Measurements from ENCODE around the gene RAD21L1.

Gene RAD21L1

DNA sequence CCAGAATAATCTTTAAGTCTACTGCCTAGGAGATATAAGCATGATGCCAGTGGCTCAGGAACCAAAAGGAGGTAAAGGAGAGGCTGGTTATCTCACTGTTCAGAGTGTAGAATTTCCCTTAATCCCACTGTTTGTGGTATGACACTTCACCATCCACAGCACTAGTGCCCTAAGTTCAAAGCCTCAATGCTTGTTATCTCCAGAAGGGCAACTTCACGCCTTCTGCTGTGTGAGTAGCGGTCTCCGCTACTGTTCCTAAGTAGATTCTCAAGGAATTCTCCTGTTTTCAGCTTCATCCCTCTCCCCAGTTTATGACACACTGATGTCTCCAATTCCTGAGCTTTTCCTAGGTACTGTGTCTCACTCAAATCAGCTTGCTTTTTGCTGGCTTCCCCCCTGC lies 26.6 kb downstream of the RAD21L1 start:
- H3K4me1 ChIP-seq (ENCODE audit: control insufficient read depth, insufficient read depth, low read length) = no peaks in the 10 kb centered on the region
- no peak overlapping the region for H3K4me3 ChIP-seq (ENCODE audit: insufficient read depth, low read depth, low read length)
- no peaks in the 10 kb centered on the region for H3K27me3 ChIP-seq (ENCODE audit: control insufficient read depth, insufficient read depth, low read length, poor library complexity, severe bottlenecking)
- no peaks in the 10 kb centered on the region for H3K36me3 ChIP-seq (ENCODE audit: control insufficient read depth, insufficient read depth, low read length)
- WGBS, 2 experiments = 87% methylated on average over 3 of the region's 3 CpGs
- no peak overlapping the region for H3K27ac ChIP-seq (ENCODE audit: insufficient read depth, low read depth, low read length, poor library complexity, severe bottlenecking)
- H3K9me3 ChIP-seq (ENCODE audit: control insufficient read depth, low read length) = no peaks in the 10 kb centered on the region

DNA sequence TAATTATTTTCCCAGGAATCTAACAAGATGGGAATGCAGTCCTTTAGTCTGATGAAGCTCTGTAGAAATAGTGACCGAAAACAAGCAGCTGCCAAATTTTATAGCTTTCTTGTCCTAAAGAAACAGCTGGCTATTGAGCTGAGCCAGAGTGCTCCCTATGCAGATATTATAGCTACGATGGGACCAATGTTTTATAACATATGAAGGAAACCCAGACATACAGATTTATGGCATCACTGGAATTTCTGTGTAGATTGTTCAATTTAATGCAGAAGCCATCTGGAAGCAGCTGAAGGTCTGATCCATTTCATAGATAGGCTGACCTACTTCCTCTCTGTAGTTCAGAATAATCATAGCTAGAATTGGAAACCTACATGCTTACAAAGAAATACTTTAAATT lies 28.4 kb downstream of the RAD21L1 start:
- H3K27ac ChIP-seq (ENCODE audit: insufficient read depth, low read depth, low read length, poor library complexity, severe bottlenecking) = no peak overlapping the region
- H3K27me3 ChIP-seq (ENCODE audit: control insufficient read depth, insufficient read depth, low read length, poor library complexity, severe bottlenecking) = no peaks in the 10 kb centered on the region
- no peaks in the 10 kb centered on the region for H3K9me3 ChIP-seq (ENCODE audit: control insufficient read depth, low read length)
- WGBS, 2 experiments = 89 to 93% methylated on average over 2 of the region's 2 CpGs
- no peaks in the 10 kb centered on the region for H3K36me3 ChIP-seq (ENCODE audit: control insufficient read depth, insufficient read depth, low read length)
- H3K4me1 ChIP-seq (ENCODE audit: control insufficient read depth, insufficient read depth, low read length) = no peaks in the 10 kb centered on the region
- H3K4me3 ChIP-seq (ENCODE audit: insufficient read depth, low read depth, low read length) = no peak overlapping the region

DNA sequence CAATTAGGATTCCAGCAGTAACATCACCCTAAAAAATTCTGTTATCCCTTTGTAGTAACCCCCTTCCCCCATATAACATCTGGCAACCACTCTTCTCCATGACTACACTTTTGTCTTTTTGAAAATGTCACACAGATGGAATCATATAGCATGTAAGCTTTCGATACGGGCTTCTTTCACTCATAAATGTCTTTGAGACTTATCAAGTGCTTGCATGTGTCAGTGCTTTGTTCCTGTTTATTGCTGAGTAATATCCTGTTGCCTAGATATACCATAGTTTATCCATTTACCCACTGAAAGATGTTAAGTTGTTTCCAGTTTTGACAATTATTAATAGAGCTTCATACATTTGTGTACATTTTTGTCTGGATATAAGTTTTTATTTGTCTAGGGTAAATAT lies 29.8 kb downstream of the RAD21L1 start:
- Histone ChIP-seq H3K27me3 (ENCODE audit: control insufficient read depth, insufficient read depth, low read length, poor library complexity, severe bottlenecking) (no peaks in the 10 kb centered on the region), H3K27ac (ENCODE audit: insufficient read depth, low read depth, low read length, poor library complexity, severe bottlenecking) (no peak overlapping the region), H3K9me3 (ENCODE audit: control insufficient read depth, low read length) (no peaks in the 10 kb centered on the region), H3K4me3 (ENCODE audit: insufficient read depth, low read depth, low read length) (no peak overlapping the region), H3K36me3 (ENCODE audit: control insufficient read depth, insufficient read depth, low read length) (no peaks in the 10 kb centered on the region), H3K4me1 (ENCODE audit: control insufficient read depth, insufficient read depth, low read length) (no peaks in the 10 kb centered on the region)
- WGBS, 2 experiments = 94 to 100% methylated on average over 2 of the region's 2 CpGs

DNA sequence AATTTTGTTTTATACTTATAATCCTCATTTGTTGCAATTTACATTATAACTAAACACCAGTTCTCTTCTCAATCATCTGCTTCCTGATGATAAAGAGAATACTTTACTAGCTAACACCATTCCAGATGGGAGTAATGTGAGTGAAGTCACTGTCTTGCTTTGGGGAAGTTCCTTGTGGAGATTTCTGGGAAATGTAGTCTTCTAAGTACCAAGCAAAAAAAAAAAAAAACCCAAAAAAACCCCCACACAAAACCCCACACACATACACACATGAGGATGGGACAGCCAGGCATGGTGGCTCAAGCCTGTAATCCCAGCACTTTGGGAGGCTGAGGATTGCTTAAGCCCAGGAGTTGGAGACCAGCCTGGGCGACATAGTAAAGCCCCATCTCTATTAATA lies 38.0 kb downstream of the RAD21L1 start:
- Histone ChIP-seq H3K27me3 (ENCODE audit: control insufficient read depth, insufficient read depth, low read length, poor library complexity, severe bottlenecking) (peaks cover 25% of the 10 kb centered on the region), H3K4me3 (ENCODE audit: insufficient read depth, low read depth, low read length) (no peak overlapping the region), H3K27ac (ENCODE audit: insufficient read depth, low read depth, low read length, poor library complexity, severe bottlenecking) (no peak overlapping the region), H3K9me3 (ENCODE audit: control insufficient read depth, low read length) (no peaks in the 10 kb centered on the region), H3K36me3 (ENCODE audit: control insufficient read depth, insufficient read depth, low read length) (no peaks in the 10 kb centered on the region), H3K4me1 (ENCODE audit: control insufficient read depth, insufficient read depth, low read length) (peaks cover 5% of the 10 kb centered on the region)
- WGBS, 2 experiments = 82 to 92% methylated on average over 1 of the region's 1 CpG

DNA sequence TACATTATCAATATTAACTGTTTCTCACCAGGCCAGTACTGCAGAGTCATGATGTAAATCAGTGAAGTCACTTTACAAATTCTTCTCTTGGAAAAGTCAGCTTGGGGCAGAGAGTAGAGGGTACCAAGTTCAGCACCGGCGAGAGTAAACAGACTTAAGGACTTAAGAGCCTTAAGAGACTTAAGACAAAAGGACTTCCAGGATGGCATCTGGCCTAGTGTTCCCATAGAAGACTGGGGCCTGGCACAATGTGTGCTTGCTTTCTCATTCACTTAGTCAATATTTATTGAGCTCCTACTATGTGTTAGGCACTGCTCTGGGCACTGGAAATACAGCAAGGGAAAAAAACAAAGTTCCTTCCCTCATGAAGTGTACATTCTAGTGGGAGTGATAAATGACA lies 38.9 kb downstream of the RAD21L1 start:
- H3K4me3 ChIP-seq (ENCODE audit: insufficient read depth, low read depth, low read length) = no peak overlapping the region
- H3K27me3 ChIP-seq (ENCODE audit: control insufficient read depth, insufficient read depth, low read length, poor library complexity, severe bottlenecking) = peaks cover 25% of the 10 kb centered on the region
- no peak overlapping the region for H3K27ac ChIP-seq (ENCODE audit: insufficient read depth, low read depth, low read length, poor library complexity, severe bottlenecking)
- peaks cover 5% of the 10 kb centered on the region for H3K4me1 ChIP-seq (ENCODE audit: control insufficient read depth, insufficient read depth, low read length)
- H3K9me3 ChIP-seq (ENCODE audit: control insufficient read depth, low read length) = no peaks in the 10 kb centered on the region
- WGBS, 2 experiments = 76 to 85% methylated on average over 2 of the region's 2 CpGs
- no peaks in the 10 kb centered on the region for H3K36me3 ChIP-seq (ENCODE audit: control insufficient read depth, insufficient read depth, low read length)

DNA sequence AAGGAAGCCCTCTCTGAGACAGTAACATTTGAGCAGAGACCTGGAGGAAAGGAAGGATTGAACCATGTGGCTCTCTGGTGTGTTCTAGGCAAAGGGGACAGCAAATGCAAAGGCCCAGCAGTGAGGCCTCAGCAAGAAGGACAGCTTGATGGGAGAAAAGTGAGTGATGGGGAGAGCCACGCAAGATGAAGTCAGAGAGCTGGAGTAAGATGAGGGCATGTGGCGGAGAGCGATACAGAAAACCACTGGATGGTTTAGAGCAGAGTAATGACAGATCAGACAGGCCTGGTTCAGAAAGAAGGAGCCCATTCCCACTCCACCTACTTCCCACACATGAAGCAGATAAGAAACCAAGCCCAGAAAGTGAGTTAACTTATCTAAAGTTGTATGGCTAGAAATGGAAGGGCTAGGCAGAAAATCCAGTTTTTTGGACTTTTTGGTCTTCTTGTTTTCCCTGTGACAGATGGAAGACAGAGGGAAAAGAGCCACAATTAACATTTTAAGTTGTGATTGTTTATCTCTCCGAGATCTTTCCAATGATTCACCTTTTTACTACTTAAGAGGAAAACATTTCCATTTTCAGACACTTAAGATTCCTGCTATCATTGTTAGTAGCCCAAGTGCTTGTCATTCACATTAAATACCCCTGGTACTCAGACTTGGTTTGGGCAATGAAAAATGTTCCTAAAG lies 39.5 kb downstream of the RAD21L1 start:
- Histone ChIP-seq H3K4me3 (ENCODE audit: insufficient read depth, low read depth, low read length) (no peak overlapping the region), H3K27me3 (ENCODE audit: control insufficient read depth, insufficient read depth, low read length, poor library complexity, severe bottlenecking) (peaks cover 25% of the 10 kb centered on the region), H3K9me3 (ENCODE audit: control insufficient read depth, low read length) (no peaks in the 10 kb centered on the region), H3K27ac (ENCODE audit: insufficient read depth, low read depth, low read length, poor library complexity, severe bottlenecking) (no peak overlapping the region), H3K4me1 (ENCODE audit: control insufficient read depth, insufficient read depth, low read length) (peaks cover 5% of the 10 kb centered on the region), H3K36me3 (ENCODE audit: control insufficient read depth, insufficient read depth, low read length) (no peaks in the 10 kb centered on the region)
- 88 to 96% methylated on average over 4 of the region's 4 CpGs for WGBS, 2 experiments

DNA sequence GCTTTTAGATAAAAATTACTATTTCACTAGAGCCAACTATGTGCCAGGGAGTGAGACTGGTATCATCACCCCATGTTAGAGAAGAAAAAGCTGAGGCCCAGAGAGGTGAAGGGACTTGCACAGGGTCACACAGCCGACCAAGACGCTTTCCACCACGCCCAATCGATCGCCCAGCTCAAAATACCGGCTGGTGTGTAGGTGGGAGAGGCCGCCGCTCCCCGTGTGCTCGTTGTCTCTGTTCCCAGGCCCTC lies 40.0 kb downstream of the RAD21L1 start:
- Histone ChIP-seq H3K27me3 (ENCODE audit: control insufficient read depth, insufficient read depth, low read length, poor library complexity, severe bottlenecking) (peaks cover 25% of the 10 kb centered on the region), H3K9me3 (ENCODE audit: control insufficient read depth, low read length) (no peaks in the 10 kb centered on the region), H3K4me1 (ENCODE audit: control insufficient read depth, insufficient read depth, low read length) (peaks cover 5% of the 10 kb centered on the region), H3K27ac (ENCODE audit: insufficient read depth, low read depth, low read length, poor library complexity, severe bottlenecking) (no peak overlapping the region), H3K4me3 (ENCODE audit: insufficient read depth, low read depth, low read length) (peak overlapping the region; percentile 71), H3K36me3 (ENCODE audit: control insufficient read depth, insufficient read depth, low read length) (no peaks in the 10 kb centered on the region)
- WGBS, 2 experiments = 2 to 3% methylated on average over 10 of the region's 10 CpGs

DNA sequence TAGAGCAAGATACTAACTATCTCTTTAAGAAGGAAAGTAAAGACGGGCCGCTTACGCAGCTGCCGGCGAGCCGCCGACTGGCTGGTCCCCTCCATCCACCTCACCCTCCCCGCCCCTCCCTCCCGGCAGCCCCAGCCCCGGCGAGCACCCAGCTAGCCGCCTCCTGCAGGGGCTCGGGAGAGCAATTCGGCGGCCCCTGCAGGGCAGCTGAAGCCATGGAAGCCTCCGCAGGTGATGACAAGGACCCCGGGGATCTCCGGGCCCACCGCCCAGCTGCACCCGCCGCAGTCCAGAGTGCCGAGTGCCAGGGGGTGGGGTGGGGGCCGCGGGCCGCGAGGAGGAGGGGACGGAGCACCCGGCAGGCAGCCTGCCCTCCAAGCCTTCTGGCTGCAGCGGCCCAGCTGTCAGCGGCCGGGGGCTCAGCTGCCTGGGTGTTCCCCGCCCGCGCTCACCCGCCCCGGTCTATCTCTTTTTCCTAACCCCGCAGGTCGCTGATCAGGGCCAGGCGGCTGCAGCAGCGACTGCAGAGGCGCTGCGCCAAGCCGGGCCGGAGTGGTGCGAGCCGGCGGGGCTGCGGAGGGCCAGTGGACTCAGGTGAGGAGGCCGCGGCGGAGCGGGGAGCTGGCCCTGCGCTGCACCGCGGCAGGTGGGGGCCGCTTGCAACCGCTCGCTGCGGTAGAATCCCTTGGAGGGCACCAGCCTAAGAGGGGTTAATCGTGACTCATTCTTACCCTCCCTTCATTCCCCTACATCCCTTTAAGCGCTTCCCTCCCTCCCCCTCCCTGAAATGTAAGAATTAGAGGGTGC lies 40.5 kb downstream of the RAD21L1 start, which contains the start of gene SNPH:
Gene SNPH, plus strand, starts transcription at position 128 of the 807 bp plus-strand sequence. CDS start 29,946 bp downstream, outside the sequence.
- no peaks in the 10 kb centered on the region for H3K9me3 ChIP-seq (ENCODE audit: control insufficient read depth, low read length)
- no peak within 1 kb of the TSS for H3K27ac ChIP-seq (ENCODE audit: insufficient read depth, low read depth, low read length, poor library complexity, severe bottlenecking)
- peak within 1 kb of the TSS; percentile 71 for H3K4me3 ChIP-seq (ENCODE audit: insufficient read depth, low read depth, low read length)
- peaks cover 25% of the 10 kb centered on the region for H3K27me3 ChIP-seq (ENCODE audit: control insufficient read depth, insufficient read depth, low read length, poor library complexity, severe bottlenecking)
- peaks cover 5% of the 10 kb centered on the region for H3K4me1 ChIP-seq (ENCODE audit: control insufficient read depth, insufficient read depth, low read length)
- H3K36me3 ChIP-seq (ENCODE audit: control insufficient read depth, insufficient read depth, low read length) = no peaks in the 10 kb centered on the region
- 0% methylated on average over 59 to 60 of the region's 61 CpGs for WGBS, 2 experiments

DNA sequence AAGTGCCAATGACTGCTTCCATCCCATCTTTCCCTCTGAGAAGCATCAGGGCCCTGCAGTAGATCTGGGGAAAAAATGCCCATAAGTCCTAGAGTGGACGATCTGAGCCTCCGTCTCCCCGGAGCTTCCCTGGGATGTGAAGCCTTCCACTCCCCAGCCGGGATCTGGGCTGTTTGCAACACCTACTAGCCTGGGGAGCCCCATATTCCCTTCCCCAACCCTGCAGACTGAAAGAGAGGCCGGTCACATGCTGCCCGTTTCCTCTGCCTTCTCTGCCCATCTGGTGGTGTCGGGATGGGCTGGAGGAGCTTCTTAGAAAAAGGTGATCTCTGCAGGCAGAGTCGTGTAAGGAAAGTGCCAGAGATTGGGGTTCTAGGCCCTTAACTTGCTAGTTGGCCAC lies 41.3 kb downstream of the RAD21L1 start:
- Histone ChIP-seq H3K27me3 (ENCODE audit: control insufficient read depth, insufficient read depth, low read length, poor library complexity, severe bottlenecking) (peaks cover 25% of the 10 kb centered on the region), H3K4me1 (ENCODE audit: control insufficient read depth, insufficient read depth, low read length) (peaks cover 5% of the 10 kb centered on the region), H3K27ac (ENCODE audit: insufficient read depth, low read depth, low read length, poor library complexity, severe bottlenecking) (no peak overlapping the region), H3K36me3 (ENCODE audit: control insufficient read depth, insufficient read depth, low read length) (no peaks in the 10 kb centered on the region), H3K4me3 (ENCODE audit: insufficient read depth, low read depth, low read length) (peak overlapping the region; percentile 71), H3K9me3 (ENCODE audit: control insufficient read depth, low read length) (no peaks in the 10 kb centered on the region)
- 40 to 43% methylated on average over 8 of the region's 8 CpGs for WGBS, 2 experiments

DNA sequence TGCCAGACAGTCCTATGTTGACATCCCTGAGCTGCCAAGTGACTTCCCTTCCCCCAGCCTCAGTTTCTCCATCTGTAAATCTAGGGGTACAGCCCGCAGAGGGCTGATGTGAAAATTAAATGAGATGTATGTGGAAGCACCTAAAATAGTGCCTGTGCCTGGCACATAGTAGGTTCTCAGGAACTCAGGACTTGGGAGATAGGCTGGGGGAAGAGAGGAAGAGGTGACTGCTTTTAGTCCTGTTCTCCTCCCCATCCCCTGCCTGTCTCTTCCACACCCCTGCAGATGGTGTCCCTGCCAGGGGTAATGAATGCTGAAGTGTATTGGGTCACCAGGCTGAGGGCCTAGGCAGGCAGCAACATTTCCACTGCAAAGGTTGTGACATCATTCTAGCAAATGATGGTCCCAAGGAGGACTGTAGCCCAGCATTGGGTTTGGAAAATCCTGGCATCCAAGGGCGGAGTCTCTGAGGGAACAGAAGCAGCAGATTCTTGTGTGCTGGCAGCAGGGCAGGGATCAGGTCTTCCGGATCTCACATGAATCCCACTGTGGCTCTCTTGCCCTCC lies 42.0 kb downstream of the RAD21L1 start:
- Histone ChIP-seq H3K27ac (ENCODE audit: insufficient read depth, low read depth, low read length, poor library complexity, severe bottlenecking) (no peak overlapping the region), H3K4me1 (ENCODE audit: control insufficient read depth, insufficient read depth, low read length) (peaks cover 5% of the 10 kb centered on the region), H3K4me3 (ENCODE audit: insufficient read depth, low read depth, low read length) (no peak overlapping the region), H3K27me3 (ENCODE audit: control insufficient read depth, insufficient read depth, low read length, poor library complexity, severe bottlenecking) (peaks cover 25% of the 10 kb centered on the region), H3K9me3 (ENCODE audit: control insufficient read depth, low read length) (no peaks in the 10 kb centered on the region), H3K36me3 (ENCODE audit: control insufficient read depth, insufficient read depth, low read length) (no peaks in the 10 kb centered on the region)
- 83 to 93% methylated on average over 3 of the region's 3 CpGs for WGBS, 2 experiments
